ENCODE results near the gene HAUS6.

Gene HAUS6

GRCh38 chr9:19074229-19074628, 28.5 kb downstream of the HAUS6 start:
- no peak for DNase-seq (ENCODE audit: extremely low read depth, low read depth)
- no peak overlapping the region for H3K4me3 ChIP-seq (replicated peaks; ENCODE audit: low read depth, low read length)
- TF ChIP-seq, protein P1, sequence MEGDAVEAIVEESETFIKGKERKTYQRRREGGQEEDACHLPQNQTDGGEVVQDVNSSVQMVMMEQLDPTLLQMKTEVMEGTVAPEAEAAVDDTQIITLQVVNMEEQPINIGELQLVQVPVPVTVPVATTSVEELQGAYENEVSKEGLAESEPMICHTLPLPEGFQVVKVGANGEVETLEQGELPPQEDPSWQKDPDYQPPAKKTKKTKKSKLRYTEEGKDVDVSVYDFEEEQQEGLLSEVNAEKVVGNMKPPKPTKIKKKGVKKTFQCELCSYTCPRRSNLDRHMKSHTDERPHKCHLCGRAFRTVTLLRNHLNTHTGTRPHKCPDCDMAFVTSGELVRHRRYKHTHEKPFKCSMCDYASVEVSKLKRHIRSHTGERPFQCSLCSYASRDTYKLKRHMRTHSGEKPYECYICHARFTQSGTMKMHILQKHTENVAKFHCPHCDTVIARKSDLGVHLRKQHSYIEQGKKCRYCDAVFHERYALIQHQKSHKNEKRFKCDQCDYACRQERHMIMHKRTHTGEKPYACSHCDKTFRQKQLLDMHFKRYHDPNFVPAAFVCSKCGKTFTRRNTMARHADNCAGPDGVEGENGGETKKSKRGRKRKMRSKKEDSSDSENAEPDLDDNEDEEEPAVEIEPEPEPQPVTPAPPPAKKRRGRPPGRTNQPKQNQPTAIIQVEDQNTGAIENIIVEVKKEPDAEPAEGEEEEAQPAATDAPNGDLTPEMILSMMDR (IDR thresholded peaks at IDR 0.05; ENCODE audit: low read depth, low read length, missing control alignments) = no peak

GRCh38 chr9:19057033-19057432, 45.7 kb downstream of the HAUS6 start:
- H3K4me3 ChIP-seq (replicated peaks; ENCODE audit: low read depth, low read length) = no peak overlapping the region
- no peak for DNase-seq (ENCODE audit: extremely low read depth, low read depth)
- TF ChIP-seq, protein P1 (IDR thresholded peaks at IDR 0.05; ENCODE audit: low read depth, low read length, missing control alignments) = no peak

GRCh38 chr9:19050637-19051591, 51.8 kb downstream of the HAUS6 start:
- TF ChIP-seq, protein P1 (IDR thresholded peaks at IDR 0.05; ENCODE audit: low read depth, low read length, missing control alignments) = no peak
- peak overlapping the region; percentile 91 for H3K4me3 ChIP-seq (replicated peaks; ENCODE audit: low read depth, low read length)
- DNase-seq (ENCODE audit: extremely low read depth, low read depth) = no peak

GRCh38 chr9:19049917-19050636, 52.6 kb downstream of the HAUS6 start:
- peak overlapping the region; percentile 91 for H3K4me3 ChIP-seq (replicated peaks; ENCODE audit: low read depth, low read length)
- TF ChIP-seq, protein P1 (IDR thresholded peaks at IDR 0.05; ENCODE audit: low read depth, low read length, missing control alignments) = no peak
- no peak for DNase-seq (ENCODE audit: extremely low read depth, low read depth)

GRCh38 chr9:19048966-19049916, 53.5 kb downstream of the HAUS6 start, which contains the start of gene RRAGA:
TSS of gene RRAGA (plus strand) at chr9:19049427. CDS start at chr9:19049660, 233 bp downstream.
- peak; percentile 94 for DNase-seq (ENCODE audit: extremely low read depth, low read depth)
- H3K4me3 ChIP-seq (replicated peaks; ENCODE audit: low read depth, low read length) = peak within 1 kb of the TSS; percentile 91
- TF ChIP-seq, protein P1 (IDR thresholded peaks at IDR 0.05; ENCODE audit: low read depth, low read length, missing control alignments) = peak; percentile 87

DNA sequence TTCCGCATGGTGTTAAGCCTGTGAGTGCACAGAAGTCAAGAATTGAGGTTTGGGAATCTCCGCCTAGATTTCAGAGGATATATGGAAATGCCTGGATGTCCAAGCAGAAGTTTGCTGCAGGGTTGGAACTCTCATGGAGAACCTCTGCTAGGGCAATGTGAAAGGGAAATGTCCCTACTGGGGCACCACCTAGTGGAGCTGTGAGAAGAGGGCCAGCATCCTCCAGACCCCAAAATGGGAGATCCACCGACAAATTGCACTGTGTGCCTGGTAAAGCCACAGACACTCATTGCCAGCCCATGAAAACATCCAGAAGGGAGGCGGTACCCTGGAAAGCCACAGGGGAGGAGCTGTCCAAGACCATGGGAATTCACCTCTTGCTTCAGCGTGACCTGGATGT, 66.1 kb downstream of the HAUS6 start:
- H3K4me3 ChIP-seq (replicated peaks; ENCODE audit: low read depth, low read length) = no peak overlapping the region
- no peak for DNase-seq (ENCODE audit: extremely low read depth, low read depth)
- TF ChIP-seq, protein P1 (IDR thresholded peaks at IDR 0.05; ENCODE audit: low read depth, low read length, missing control alignments) = no peak
